Measurements from ENCODE around the gene STUB1.

- TF ChIP-seq ZNF114 (CRISPR knock-in tag; IDR thresholded peaks at IDR 0.05) (no peak), POLR2AphosphoS5 (IDR thresholded peaks at IDR 0.05; ENCODE audit: low read depth) (no peak), CTCF (conservative IDR thresholded peaks at IDR 0.05; ENCODE audit: low read depth in 2 of 2) (no peak), EZH2 (IDR thresholded peaks at IDR 0.05; ENCODE audit: low read depth, unreplicated experiment) (no peak), REST (IDR thresholded peaks at IDR 0.05; ENCODE audit: unreplicated experiment) (no peak), EZH2phosphoT487 (IDR thresholded peaks at IDR 0.05; ENCODE audit: unreplicated experiment) (no peak), ZNF462 (CRISPR knock-in tag; IDR thresholded peaks at IDR 0.05) (no peak), JUNB (IDR thresholded peaks at IDR 0.05; ENCODE audit: unreplicated experiment) (no peak), CREB1 (CRISPR knock-in tag; IDR thresholded peaks at IDR 0.05; ENCODE audit: low read depth) (no peak), ETS1 (IDR thresholded peaks at IDR 0.05) (no peak), NANOG (IDR thresholded peaks at IDR 0.05; ENCODE audit: borderline replicate concordance) (no peak), ZNF331 (CRISPR knock-in tag; IDR thresholded peaks at IDR 0.05; ENCODE audit: low read depth) (no peak), STAT1 (IDR thresholded peaks at IDR 0.05; ENCODE audit: unreplicated experiment) (no peak)
These were observed 7.8 kb upstream of the STUB1 start for GRCh38 chr16:672371-672770.

All from GM23338 (cell line).